Central memory CD4-positive, alpha-beta T cell (primary cell): ENCODE measurements around the gene ADAM12.

Experiments used
- DNase-seq: peaks from one replicate; pipeline ENCODE4 v3.0.0; 2022
- total RNA-seq, 3 experiments: gene quantifications; one replicate each; lab custom pipeline; 2026; lab: John Stamatoyannopoulos, UW

ADAM12 gene
- 0.16 to 2.7 (median 0.67) reads per million in 3 experiments for total RNA-seq

- peak; percentile 24 for DNase-seq
Observed at GRCh38 chr10:126387931-126388911, at the start of gene ADAM12. ADAM12 (minus strand) TSS chr10:126388477; CDS start chr10:126388145, 332 bp downstream.

DNA sequence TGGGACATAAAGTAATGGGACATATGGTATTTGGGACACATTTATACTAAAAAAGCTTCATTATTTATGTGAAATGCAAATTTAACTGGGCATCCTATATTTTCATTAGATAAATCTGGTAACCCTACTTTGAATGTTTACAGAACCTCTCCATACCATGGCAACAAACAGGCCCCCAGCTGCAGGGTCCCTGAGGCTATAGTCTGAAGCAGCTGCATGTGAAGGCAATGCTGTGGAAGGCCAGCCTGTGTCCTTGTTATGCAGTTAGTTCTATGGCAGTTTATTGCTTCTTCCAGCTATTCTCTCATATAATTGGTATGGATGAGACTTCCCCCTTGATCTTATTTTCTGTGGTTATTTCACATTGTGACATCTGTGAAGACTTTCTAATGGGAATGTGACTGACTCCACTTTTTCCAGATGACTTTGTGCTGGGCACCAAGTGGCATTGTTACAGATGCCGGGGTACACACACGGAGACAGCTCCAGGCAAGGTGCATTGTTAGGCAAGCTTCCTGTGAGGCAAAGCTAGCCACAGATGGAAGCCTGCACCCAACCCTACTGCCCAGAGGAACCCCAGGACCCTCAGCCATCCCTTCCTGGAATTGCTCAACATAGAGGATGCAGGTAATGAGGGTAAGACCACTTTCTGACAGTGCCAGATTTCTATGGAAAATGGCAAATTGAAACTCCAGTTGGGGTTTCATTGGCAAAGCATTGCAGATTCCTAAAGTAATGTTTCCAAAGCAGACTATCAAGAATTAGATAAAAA, 49.5 kb upstream of the ADAM12 start:
- DNase-seq = no peak

GRCh38 chr10:126434235-126434634, 46.0 kb upstream of the ADAM12 start:
- DNase-seq = no peak

DNA sequence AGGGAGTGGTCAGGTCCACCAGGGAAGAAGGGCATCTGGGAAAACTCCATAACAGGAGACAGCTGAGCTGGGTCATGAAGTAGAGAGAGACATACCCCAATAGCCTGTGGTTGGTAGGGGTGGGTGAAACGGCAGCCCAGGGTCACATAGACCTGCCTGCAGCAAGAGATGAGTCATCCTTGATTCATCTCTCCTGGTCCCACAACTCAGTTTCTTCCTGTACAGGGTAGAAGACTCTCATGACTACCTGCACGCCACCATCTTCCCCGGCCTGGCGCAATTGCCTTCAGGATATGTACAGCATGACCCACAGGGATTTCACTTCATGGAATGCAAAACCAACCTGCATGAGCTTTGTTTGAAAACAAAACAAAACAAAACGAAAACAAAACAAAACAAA, 45.1 kb upstream of the ADAM12 start:
- no peak for DNase-seq

DNA sequence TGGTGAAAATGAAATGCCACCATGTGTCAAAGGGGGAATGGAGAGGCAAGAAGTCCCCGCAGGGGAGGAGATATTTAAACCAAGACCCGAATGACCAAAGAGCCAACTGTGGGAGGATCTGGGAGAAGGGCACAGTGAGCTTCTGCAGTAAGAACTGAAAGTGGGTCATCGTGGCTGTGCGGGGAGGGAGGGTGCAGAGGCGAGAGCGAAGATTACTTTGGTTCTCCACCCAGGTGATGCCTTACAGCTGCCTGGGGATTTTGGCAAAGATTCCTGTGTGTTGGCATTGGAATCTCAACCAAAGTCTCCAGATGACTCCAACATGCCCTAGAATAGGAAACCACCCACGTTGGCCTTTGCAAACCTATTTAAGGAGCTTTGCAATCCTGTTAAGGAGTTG, 44.2 kb upstream of the ADAM12 start:
- DNase-seq = no peak

GRCh38 chr10:126431816-126432215, 43.5 kb upstream of the ADAM12 start:
- no peak for DNase-seq

DNA sequence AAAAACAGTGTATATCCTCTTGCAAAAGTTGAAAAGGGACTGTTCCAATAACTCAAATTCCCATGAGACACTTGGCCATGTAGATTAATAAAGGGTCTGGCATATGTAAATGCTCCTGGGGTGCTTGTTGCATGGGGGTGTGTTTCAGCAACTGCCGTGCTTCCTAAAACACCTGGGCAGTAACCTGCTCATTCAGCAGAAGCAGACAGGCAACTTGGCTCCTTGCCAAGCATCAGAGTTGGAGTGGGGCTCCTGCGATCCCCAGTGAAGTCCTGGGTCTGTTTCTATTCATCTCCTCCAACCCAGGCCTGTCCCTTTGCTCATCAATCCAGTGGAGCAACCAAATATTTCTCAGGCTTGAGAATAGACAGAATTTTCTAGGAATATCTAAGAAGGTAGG, 42.2 kb upstream of the ADAM12 start:
- DNase-seq = no peak

GRCh38 chr10:126429275-126429674, 41.0 kb upstream of the ADAM12 start:
- no peak for DNase-seq

GRCh38 chr10:126425489-126426065, 37.3 kb upstream of the ADAM12 start:
- DNase-seq = no peak

DNA sequence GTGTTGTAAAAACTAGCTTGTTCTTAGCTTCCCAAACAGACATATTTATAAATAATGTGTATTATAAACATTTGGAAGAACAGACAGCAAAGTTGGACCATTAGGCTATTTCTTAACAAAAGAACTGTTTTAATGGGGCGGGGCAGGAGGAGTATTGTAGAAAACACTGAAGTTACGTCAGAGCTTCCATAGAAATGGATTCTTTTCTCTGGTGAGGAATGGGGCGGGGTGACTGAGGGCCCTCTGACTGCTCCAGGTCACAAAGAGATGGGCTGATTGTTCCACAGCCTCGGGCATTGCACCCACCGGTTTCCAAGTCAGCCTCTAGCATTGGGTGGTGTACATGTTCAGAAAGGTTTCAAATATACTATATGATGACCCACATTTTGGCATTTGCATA, 36.8 kb upstream of the ADAM12 start:
- DNase-seq = no peak

- no peak for DNase-seq
Observed at GRCh38 chr10:126423732-126424491, 35.6 kb upstream of the ADAM12 start.

- DNase-seq = no peak
Observed at GRCh38 chr10:126422567-126422966, 34.3 kb upstream of the ADAM12 start.

GRCh38 chr10:126421756-126422256, 33.5 kb upstream of the ADAM12 start:
- DNase-seq = no peak

DNA sequence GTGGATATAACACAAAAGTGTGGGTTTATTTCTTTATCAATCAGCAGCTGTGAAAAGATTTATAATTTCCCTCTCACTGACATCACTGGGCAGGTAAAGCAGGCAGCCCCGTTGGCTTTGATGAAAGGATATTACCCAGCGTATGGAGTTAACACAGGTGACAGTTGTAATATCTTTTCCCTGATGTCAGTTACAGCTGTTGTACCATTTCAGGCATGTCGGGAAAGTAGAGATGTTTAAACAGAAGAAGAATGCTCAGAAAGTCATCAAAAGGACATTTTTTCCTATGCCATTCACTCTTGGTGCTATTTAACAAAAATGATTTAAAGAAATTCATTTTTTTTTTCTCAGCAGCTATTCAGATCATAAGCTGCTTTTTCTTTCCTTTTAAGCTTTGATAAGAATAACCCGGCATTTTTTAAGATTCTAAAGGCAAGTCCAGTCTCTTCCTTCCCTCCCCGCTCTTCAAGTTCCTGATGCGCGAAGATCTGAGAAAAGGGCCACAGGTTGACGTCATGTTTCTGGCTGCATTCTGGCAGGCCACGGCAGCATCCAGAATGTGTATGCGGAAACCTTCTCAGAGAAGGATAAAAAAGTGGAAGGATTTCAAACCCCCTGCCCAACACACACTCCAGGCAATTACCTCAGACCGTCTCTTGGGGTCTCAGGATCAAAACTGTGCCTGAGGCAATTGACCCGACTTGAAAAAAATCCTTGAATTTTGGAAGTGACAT, 32.5 kb upstream of the ADAM12 start:
- no peak for DNase-seq

DNA sequence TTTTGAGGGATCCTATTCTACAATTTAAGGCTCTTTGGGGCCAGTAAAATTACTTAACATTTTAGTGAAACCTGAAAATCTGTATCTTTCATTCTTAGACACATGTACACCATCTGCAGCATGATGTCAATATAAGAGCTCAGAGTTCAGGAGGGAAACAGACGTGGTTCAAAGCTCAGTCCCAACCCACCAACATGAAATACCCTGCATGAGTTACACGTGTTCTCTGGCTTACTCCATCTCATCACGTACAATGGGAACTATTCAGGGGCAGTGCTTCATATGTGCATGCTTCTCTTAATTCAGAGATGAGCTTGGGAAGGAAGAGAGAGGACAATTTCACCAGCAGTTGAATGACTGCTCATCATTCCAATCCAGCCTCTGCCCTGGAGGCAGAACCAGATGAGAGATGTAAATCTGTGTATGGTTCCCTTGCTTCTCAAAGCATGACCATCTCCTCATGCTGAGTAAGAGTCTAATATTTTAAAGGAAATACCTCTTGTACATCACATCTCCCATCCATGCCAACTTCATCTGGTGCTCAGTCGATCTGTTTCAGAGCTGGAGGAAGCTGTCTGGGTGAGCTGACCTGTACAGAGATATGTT, 29.0 kb upstream of the ADAM12 start:
- DNase-seq = no peak

DNA sequence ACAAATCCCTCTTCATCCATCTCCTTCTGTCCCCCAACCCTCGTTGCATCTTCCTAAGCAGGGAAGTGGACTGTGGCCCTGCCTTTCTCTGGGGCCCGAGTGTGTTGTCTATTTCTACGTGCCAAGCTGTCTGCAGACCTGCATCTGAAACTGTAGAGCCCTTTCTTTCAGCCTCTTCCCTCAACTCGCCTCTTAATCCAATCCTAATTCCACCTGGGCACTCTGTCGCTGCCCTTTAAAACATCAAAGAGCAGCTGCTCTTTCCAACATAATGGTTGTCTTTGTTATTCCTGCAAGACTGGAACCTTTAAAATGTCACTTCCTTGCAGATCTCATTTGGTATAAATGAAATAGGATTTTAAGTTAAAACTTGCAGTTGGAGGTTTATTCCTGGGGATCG, 21.5 kb upstream of the ADAM12 start:
- DNase-seq = no peak

DNA sequence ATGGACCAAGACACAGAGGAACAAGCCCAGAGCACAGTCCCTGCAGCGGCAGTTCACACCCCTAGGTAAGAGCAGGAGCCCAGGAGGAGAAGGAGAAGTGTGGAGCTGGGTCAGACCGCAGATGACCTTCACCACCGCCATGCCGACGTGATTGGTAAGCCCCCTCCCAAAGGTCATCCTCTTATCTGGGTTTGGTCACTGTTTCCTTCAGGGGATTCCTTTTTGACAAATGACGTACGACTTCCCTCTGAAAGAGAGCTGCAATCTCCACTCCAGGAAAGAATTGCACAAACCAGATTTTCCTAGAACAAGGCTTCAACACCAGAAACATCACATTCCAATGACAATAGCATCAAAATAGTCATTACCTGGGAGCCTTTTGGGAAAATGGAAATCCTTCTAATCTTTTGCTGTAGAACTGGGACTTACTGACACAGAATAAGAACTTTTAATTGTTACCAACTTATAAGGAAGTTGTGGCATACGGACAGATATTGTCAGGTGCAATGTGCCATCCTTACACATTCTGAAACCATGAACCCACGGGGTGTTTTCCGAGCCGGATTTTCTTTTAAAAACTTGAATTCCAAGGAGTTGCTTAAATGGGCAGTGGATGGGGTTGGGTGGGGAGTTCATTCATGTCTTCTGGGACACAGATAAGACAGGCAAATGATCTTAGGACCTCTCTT, 20.8 kb upstream of the ADAM12 start:
- no peak for DNase-seq

DNA sequence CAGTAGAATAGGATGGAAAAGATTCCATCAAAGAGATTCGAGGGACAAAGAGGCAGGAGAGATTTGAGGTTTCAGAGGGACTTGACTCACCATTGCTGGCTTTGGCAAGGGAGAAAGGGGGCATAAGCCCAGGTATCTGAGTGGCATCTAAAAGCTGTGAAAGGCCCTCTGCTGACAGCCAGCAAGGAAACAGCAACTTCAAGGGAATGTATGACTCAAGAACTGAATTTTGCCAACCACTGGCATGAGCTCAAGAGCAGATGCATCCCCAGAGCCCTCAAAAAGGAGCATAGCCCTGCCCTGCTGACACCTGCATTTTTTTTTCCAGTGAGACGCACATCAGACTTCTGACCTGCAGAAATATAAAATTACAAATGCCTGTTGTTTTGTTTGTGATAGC, 19.6 kb upstream of the ADAM12 start:
- DNase-seq = no peak

- no peak for DNase-seq
Observed at GRCh38 chr10:126405239-126405775, 17.0 kb upstream of the ADAM12 start.
